K562 (cell line): ENCODE results near the gene PRF1. TPM values are rescaled to one million over a fixed set of nuclear protein-coding genes. Genes with fewer than 3 reads are reported as not detected.

Experiments
- ATAC-seq: fragments of 200-7000 bp; cut with Tn5 transposase; 3 replicates; pipeline ENCODE4 v1.9.1; 2020; ENCODE audit warnings: moderate library complexity
- BruUV-seq: library from RNA; stranded (reverse); fragments of 400-500 nt; replicated peaks from 2 replicates; lab custom pipeline; 2021; lab: Mats Ljungman, UMichigan
- CTCF ChIA-PET: fragments of 300-600 bp; formaldehyde crosslinking; extraction: SDS; loops from one replicate; lab custom pipeline; 2021; ENCODE audit warnings: low intra/inter-chr PET ratio; lab: Yijun Ruan, JAX
- POLR2A ChIA-PET: fragments of 300-600, 350-650 bp; sonication (Branson Sonifier 250); formaldehyde crosslinking; extraction: SDS; loops from one replicate; lab custom pipeline; 2021; ENCODE audit warnings: antibody characterized with exemption, inconsistent platforms; lab: Yijun Ruan, JAX
- DNase-seq, 4 experiments: peaks; one replicate each; pipeline versions ENCODE4 v3.0.0 to v3.0.0-alpha.2; 2011 to 2018; ENCODE audit warnings: low spot score in 3 of 4, mixed read lengths in 3 of 4; ENCODE audit errors: extremely low read depth in 1 of 4
- FAIRE-seq: peaks from 2 replicates; lab custom pipeline; 2011; peaks lifted over from hg19 to GRCh38; lab: Jason Lieb, UNC
- H2AFZ ChIP-seq: 2 replicates; pipeline ENCODE4 v1.6.0; 2011; ENCODE audit warnings: low read depth, low read length, control low read depth, inconsistent platforms
- H3K27ac ChIP-seq: fragments of 200-600 bp; 3 replicates; pipeline ENCODE4 v1.8.0; 2011; ENCODE audit warnings: low read depth, mild to moderate bottlenecking, control low read depth, inconsistent platforms, low read length, moderate library complexity, mixed read lengths; ENCODE audit errors: extremely low read depth
- H3K27me3 ChIP-seq, 2 experiments: fragments of 300-600 bp in 1 of 2; 2 replicates in 1 of 2; 3 replicates in 1 of 2; pipeline versions ENCODE4 v1.6.0 to v1.8.0; 2011; ENCODE audit warnings: inconsistent platforms in 2 of 2, low read length in 2 of 2, mild to moderate bottlenecking in 1 of 2, mixed read lengths in 1 of 2, moderate library complexity in 1 of 2; ENCODE audit not compliant: control insufficient read depth in 2 of 2, insufficient read depth in 2 of 2
- H3K36me3 ChIP-seq: fragments of 300-600 bp; 3 replicates; pipeline ENCODE4 v1.8.0; 2011; ENCODE audit warnings: mild to moderate bottlenecking, low read length, inconsistent platforms; ENCODE audit not compliant: control insufficient read depth, insufficient read depth
- H3K4me1 ChIP-seq, 2 experiments: fragments of 200-600 bp in 1 of 2; replicated peaks in 1 of 2; 2 replicates in 1 of 2; 3 replicates in 1 of 2; pipeline versions ENCODE4 v1.5.1 to v1.8.0; 2011; ENCODE audit warnings: inconsistent platforms in 2 of 2, low read length in 2 of 2, mild to moderate bottlenecking in 1 of 2, mixed read lengths in 1 of 2, moderate library complexity in 1 of 2; ENCODE audit not compliant: control insufficient read depth in 2 of 2, insufficient read depth in 2 of 2
- H3K4me2 ChIP-seq: 2 replicates; pipeline ENCODE4 v1.6.1; 2011; ENCODE audit warnings: low read length, control low read depth, inconsistent platforms, mixed read lengths; ENCODE audit not compliant: insufficient read depth
- H3K4me3 ChIP-seq: fragments of 200-600 bp; sonication (generic), shearing (Covaris generic); 2 replicates; pipeline ENCODE4 v1.5.1; 2016; ENCODE audit warnings: control low read depth, inconsistent platforms
- H3K79me2 ChIP-seq: fragments of 200-600 bp; 3 replicates; pipeline ENCODE4 v1.8.0; 2011; ENCODE audit warnings: low read length, inconsistent platforms; ENCODE audit not compliant: control insufficient read depth, insufficient read depth
- H3K9ac ChIP-seq, 2 experiments: 2 replicates each; pipeline versions ENCODE4 v1.6.0 to v1.6.1; 2011; ENCODE audit warnings: low read depth in 2 of 2, low read length in 2 of 2, control low read depth in 1 of 2, inconsistent platforms in 1 of 2, mild to moderate bottlenecking in 1 of 2, mixed read lengths in 1 of 2; ENCODE audit not compliant: insufficient read depth in 1 of 2
- H3K9me1 ChIP-seq: one replicate; pipeline ENCODE4 v1.6.0; 2011; ENCODE audit warnings: inconsistent platforms, mild to moderate bottlenecking, low read length, moderate library complexity; ENCODE audit not compliant: control insufficient read depth, insufficient read depth
- H3K9me3 ChIP-seq: replicated peaks from 2 replicates; pipeline ENCODE4 v1.5.1; 2011; ENCODE audit warnings: low read depth, low read length, inconsistent platforms; ENCODE audit not compliant: control insufficient read depth, insufficient read depth
- H4K20me1 ChIP-seq: replicated peaks from 2 replicates; pipeline ENCODE4 v1.6.1; 2011; ENCODE audit warnings: low read length, inconsistent platforms, mixed read lengths; ENCODE audit not compliant: control insufficient read depth, insufficient read depth
- CHD7 ChIP-seq: fragments of 200-600 bp; sonication (generic); IDR thresholded peaks from one replicate; pipeline ENCODE4 v1.6.1; 2012; ENCODE audit warnings: mild to moderate bottlenecking, low read depth, low read length, inconsistent platforms
- EWSR1 ChIP-seq: fragments of 450-650 bp; IDR thresholded peaks from 2 replicates; pipeline ENCODE4 v1.6.1; 2018; ENCODE audit warnings: borderline replicate concordance, mild to moderate bottlenecking, low read depth, moderate library complexity; ENCODE audit not compliant: partially characterized antibody
- PCBP2 ChIP-seq: fragments of 200-400 bp; formaldehyde crosslinking; IDR thresholded peaks from 2 replicates; pipeline ENCODE4 v1.6.1; 2018; ENCODE audit warnings: low read length, low read depth, mild to moderate bottlenecking, moderate library complexity; ENCODE audit not compliant: poor library complexity, severe bottlenecking
- TAF15 ChIP-seq: fragments of 200-400 bp; formaldehyde crosslinking; IDR thresholded peaks from 2 replicates; pipeline ENCODE4 v1.6.1; 2017; ENCODE audit warnings: mild to moderate bottlenecking, low read depth, low read length, moderate library complexity
- YBX1 ChIP-seq: fragments of 450-650 bp; IDR thresholded peaks from 2 replicates; pipeline ENCODE4 v1.7.1; 2016; ENCODE audit warnings: mild to moderate bottlenecking
- WGBS: fragments of 100-300 bp; shearing (Covaris generic); methylation state at CpG from one replicate; pipeline ENCODE4 v1.1.6; 2016; ENCODE audit warnings: low coverage, mixed read lengths; ENCODE audit not compliant: insufficient coverage; ENCODE audit errors: missing lambda C conversion rate; 5-methylcytosine and 5-hydroxymethylcytosine counted together
- in situ Hi-C: fragments of 300-500 bp; cut with MboI; formaldehyde crosslinking; loops from 4 replicates; pipeline ENCODE4 v1.15.0; 2018; ENCODE audit warnings: inconsistent platforms, mixed read lengths
- intact Hi-C: fragments of 100-400 bp; cut with micrococcal nuclease; formaldehyde crosslinking; loops from 2 replicates; pipeline ENCODE4 v1.14.2; 2022
- polyA plus RNA-seq, 8 experiments: library from polyadenylated mRNA; depleted of rRNA in 4 of 8; stranded (reverse) in 5 of 8; unstranded in 3 of 8; fragments of >200 nt; fragmentation: Nextera tagmentation in 2 of 8; fragmentation: Illumina TruSeq in 1 of 8; extraction: Ambion mirVana in 2 of 8; extraction: Trizol in 1 of 8; gene quantifications; 2 replicates each; pipeline versions ENCODE4 v1.2.1 to v1.2.3, GENCODE V29; 2011 to 2014; ENCODE audit warnings: inconsistent platforms in 1 of 8, missing spikeins in 1 of 8
- total RNA-seq, 7 experiments: library from RNA; depleted of rRNA in 6 of 7; stranded (reverse); fragments of >200 nt in 6 of 7; fragmentation: Illumina TruSeq in 2 of 7; extraction: Trizol in 2 of 7; gene quantifications; 2 replicates each; pipeline versions ENCODE4 v1.2.1 to v1.2.3, GENCODE V29; 2011 to 2021; ENCODE audit warnings: low replicate concordance in 1 of 7
- TF ChIP-seq, protein P1 (sequence below): fragments of 450-650 bp; IDR thresholded peaks from 2 replicates; pipeline ENCODE4 v1.6.1; 2016; ENCODE audit warnings: mild to moderate bottlenecking

Gene PRF1
- total and polyA plus RNA-seq, 9 of the 15 experiments (the other 6 are each of a cell fraction or from before 2014, with no cell fraction given): 3.8 to 8.6 (median 6.3) TPM

DNA sequence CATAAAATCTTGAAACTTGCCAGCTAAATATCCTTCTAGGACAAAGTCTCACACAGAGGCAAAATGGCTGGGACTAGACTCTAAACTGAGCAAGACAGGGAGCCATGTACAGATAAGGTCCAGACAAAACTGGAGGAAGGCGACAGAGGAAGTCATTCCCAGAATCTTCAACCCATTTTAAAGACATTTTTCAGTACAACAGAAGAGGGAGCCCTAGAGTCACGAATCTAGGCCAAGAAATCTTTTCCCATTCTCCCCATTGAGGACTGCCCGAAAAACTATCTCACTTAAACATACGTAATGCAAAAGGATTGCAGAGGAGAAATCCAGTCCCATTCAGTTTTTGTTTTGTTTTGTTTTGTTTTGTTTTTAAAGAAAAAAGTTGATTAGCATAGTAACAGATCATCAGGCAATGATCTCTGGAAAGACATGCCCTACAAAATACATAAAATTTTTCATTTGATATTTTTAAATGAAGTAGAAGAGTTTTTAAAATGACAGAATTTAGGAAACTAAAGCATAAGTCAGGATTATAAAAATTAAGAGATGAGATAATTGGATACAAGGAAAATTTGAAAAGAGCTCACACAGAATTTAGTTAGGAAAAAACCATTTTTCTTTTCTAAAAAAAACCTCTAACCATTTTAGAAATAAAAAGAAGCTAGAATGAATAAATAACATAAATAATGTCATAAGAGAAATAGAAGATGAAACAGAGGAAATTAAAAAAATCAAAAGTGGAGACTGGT lies 16.9 kb upstream of the PRF1 start:
- no peaks in the 10 kb centered on the region for H3K27me3 ChIP-seq
- H3K79me2 ChIP-seq: no peaks in the 10 kb centered on the region
- WGBS: 5% methylated on average over 4 of the region's 4 CpGs
- H3K4me2 ChIP-seq: no peak overlapping the region
- H3K27ac ChIP-seq: no peak overlapping the region; the same call in 2 of the 3 replicates
- ChIA-PET CTCF (interaction anchor here (0.6 to 1.1 kb wide), 4 partner anchors 33 to 140 kb away, joined by 3 to 6 read pairs (median 3); partner anchors contain the start of gene ADAMTS14), POLR2A (interaction anchor here (0.7 to 1.1 kb wide), 2 partner anchors 22 to 450 kb away, joined by 3 read pairs; no protein-coding TSS in a partner anchor)
- no peaks in the 10 kb centered on the region for H4K20me1 ChIP-seq
- H3K9me3 ChIP-seq: peaks cover 12% of the 10 kb centered on the region
- DNase-seq (peak; percentile 83 to 88 (median 84)), ATAC-seq (peak; percentile 83), FAIRE-seq (peak; percentile 85)
- intact Hi-C loops: loop anchor here (1.0 to 5.0 kb wide), 8 partner anchors 42 to 261 kb away; partner anchors contain the start of gene SGPL1
- H3K9me1 ChIP-seq: no peaks in the 10 kb centered on the region
- 0 out of 4 replicates have a peak overlapping the region, but pooled peaks of 1 of the 2 experiments have one; percentile 1 for H3K9ac ChIP-seq
- H3K36me3 ChIP-seq: no peaks in the 10 kb centered on the region
- BruUV-seq: no TSS peak
- H3K4me1 ChIP-seq: peaks cover 7 to 27% of the 10 kb centered on the region in 2 experiments
- no peak overlapping the region for H3K4me3 ChIP-seq
- in situ Hi-C loops: loop anchor here (5.0 kb wide), 1 partner anchor 128 kb away; no protein-coding TSS in a partner anchor
- peak overlapping the region; percentile 82 for H2AFZ ChIP-seq
- no peak for TF ChIP-seq TAF15
- TF ChIP-seq CHD7: no peak
- TF ChIP-seq YBX1: no peak
- TF ChIP-seq, protein P1, sequence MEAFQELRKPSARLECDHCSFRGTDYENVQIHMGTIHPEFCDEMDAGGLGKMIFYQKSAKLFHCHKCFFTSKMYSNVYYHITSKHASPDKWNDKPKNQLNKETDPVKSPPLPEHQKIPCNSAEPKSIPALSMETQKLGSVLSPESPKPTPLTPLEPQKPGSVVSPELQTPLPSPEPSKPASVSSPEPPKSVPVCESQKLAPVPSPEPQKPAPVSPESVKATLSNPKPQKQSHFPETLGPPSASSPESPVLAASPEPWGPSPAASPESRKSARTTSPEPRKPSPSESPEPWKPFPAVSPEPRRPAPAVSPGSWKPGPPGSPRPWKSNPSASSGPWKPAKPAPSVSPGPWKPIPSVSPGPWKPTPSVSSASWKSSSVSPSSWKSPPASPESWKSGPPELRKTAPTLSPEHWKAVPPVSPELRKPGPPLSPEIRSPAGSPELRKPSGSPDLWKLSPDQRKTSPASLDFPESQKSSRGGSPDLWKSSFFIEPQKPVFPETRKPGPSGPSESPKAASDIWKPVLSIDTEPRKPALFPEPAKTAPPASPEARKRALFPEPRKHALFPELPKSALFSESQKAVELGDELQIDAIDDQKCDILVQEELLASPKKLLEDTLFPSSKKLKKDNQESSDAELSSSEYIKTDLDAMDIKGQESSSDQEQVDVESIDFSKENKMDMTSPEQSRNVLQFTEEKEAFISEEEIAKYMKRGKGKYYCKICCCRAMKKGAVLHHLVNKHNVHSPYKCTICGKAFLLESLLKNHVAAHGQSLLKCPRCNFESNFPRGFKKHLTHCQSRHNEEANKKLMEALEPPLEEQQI: peak; percentile 55; the same call in 1 of the 2 replicates
- TF ChIP-seq PCBP2: no peak
- TF ChIP-seq EWSR1: no peak
